Measurements from ENCODE around the gene MYOCD.

The MYOCD gene

DNA sequence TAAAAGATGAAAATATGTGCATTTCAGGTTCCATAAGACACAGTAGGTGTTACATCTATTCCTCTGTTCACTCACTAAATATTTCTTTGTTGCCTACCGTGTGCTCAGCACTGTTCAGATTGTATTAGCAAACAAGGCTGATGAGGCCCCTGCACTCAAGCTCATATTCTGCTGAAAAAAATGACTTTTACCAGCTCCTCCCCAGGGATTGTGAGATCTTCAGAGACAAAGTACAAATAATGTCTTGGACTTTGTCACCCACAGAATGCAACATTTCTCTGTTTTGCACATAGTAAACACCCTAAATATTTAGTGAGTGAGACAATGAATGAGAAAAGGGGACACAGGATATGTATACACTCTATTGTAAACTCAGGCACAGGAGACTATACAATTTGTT is 21.9 kb upstream of the MYOCD start:
- DNase-seq (ENCODE audit: low spot score) = no peak

DNA sequence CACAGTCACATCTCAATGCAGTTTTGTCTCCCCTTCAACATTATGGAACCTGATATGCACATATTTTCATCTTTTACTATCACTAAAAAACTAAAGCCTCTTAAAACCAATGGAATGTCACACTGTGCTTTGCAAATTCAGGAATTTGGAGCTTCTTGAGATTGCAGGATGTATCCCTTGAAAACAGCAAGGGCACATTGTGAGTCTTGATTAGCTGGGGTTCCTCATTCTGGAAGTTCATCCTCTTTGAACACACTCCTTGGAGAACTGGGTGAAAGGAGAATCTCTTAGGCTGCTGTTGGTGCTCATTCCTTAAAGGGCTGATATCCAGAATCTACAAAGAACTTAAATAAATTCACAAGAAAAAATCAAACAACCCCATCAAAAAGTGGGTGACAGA is 21.1 kb upstream of the MYOCD start:
- DNase-seq (ENCODE audit: low spot score) = no peak

DNA sequence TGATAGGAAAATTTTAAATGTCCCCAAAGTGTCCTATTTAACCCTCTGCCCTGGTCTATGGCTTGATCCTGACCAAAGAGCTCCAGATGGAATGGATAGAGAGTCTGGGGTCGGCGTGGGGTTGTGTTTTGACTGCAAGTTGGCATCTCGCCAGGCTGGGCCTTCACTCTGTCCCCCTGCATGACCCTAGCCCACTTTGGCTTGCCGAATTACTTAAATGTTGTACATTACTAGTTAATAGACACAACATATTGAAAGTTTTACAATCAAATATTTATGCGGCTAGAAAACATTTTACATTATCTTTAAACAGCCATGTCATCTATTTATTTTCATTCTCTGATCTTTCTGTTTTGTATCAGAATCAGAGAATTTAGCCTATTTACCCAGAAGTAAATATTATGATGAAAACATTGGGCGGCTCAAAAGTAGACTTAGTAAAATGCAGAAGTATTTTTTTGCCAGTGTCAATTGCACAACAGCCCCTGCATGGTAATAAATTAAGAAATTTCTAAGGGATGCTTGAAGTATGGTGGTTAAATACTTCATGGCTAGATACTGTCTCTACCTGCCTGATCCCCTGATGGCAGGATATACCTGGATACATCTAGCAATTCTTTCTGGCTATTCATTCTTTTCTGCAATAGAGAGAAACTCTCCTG is 18.8 kb upstream of the MYOCD start:
- no peak for DNase-seq (ENCODE audit: low spot score)

GRCh38 chr17:12648498-12648897 is 17.2 kb upstream of the MYOCD start:
- DNase-seq (ENCODE audit: low spot score) = no peak

- DNase-seq (ENCODE audit: low spot score) = no peak
These were observed 9.8 kb upstream of the MYOCD start for GRCh38 chr17:12655936-12656335.

GRCh38 chr17:12656354-12656753 is 9.3 kb upstream of the MYOCD start:
- DNase-seq (ENCODE audit: low spot score) = no peak

DNA sequence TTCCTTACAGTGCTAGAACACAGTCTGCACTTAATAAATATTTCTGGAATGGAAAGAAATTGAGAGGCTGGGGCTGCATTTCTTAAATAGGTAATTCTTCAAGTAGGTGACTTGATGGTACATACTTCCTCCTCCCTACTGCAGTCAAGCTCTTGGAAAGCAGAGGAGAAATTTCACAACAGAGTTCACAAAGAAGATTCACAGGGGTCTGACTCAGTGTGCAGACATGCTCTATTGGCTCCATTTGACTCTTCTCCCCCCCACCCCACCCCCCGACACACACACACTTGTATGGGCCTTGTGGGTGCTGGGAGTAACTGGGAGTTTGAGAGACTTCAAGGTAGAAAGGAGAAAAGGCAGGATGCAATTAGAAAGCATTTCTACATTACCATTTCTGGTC is 6.2 kb upstream of the MYOCD start:
- no peak for DNase-seq (ENCODE audit: low spot score)

GRCh38 chr17:12664252-12664651 is 1.4 kb upstream of the MYOCD start:
- no peak for DNase-seq (ENCODE audit: low spot score)

DNA sequence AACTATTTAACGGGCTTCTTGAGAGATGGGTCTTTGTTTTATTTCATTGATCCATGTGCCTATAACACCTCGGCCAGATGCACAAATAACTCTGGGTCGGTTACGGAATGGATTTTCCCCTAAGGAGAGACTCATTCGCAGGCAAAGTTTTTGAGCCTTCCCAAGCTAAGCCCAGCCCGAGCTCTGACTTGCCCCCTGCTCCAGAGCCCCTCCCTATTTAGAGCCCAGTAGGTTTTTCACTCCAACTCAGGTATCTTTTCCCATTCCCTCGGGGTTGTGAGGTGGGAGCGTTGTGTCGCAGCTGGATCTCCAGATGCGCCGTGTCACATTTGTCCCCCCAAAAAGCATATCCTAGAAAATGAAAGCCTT is 812 bp upstream of the MYOCD start:
- DNase-seq (ENCODE audit: low spot score) = no peak

DNA sequence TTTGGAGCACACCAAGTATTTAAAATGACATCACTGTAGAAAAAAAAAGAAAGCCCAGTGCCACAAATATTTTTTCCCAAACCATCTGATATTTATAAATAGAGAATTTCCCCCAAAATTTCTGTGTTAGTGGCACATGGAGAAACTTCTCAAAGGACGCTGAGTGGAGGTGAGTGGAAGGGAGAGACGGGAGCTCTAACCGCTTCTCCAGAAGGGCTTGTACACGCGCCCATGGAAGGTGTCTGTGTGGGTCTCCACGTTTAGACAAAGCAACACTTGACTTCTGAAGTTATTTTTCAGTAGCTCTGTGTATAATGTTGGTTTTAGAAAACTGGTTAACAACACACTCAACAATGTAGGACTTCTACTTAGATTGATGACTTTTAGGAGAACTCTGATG is 1.0 kb downstream of the MYOCD start:
- no peak for DNase-seq (ENCODE audit: low spot score)

DNA sequence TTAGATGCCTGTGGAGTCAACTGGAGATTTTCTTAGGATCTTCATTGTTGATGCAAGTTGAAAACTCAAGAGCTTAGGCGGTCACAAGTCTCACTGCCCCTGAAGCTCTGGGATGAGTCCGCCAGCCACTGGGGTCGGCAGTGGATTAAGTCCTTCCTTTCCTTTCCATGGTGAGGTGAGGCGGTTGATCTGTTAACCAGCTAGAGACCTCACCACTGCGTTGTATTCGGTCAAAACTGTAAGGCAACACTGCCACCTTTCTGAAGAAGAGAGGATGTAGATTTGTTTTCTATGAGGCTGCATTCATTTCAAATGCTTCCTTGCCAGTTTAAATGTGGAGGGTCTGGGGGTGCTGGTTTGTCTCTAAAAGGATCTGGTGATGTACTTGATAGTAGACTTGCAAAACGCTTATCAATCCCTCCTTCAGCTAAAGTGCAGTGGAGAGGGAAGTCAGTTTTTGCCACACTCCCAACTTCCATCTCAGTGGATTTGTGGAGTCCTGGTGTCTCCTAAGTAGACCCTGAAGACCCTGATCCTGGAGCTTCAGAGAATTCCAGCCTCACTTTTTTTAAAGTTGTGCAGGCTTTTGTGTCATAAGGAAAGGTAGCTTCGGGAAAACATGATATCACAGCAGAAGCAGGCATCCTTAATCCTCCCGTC is 1.7 kb downstream of the MYOCD start:
- peak; percentile 69 for DNase-seq (ENCODE audit: low spot score)

GRCh38 chr17:12671906-12672305 is 6.2 kb downstream of the MYOCD start:
- no peak for DNase-seq (ENCODE audit: low spot score)

GRCh38 chr17:12672947-12673346 is 7.3 kb downstream of the MYOCD start:
- DNase-seq (ENCODE audit: low spot score) = no peak

- no peak for DNase-seq (ENCODE audit: low spot score)
These were observed 8.1 kb downstream of the MYOCD start for GRCh38 chr17:12673788-12674187.

DNA sequence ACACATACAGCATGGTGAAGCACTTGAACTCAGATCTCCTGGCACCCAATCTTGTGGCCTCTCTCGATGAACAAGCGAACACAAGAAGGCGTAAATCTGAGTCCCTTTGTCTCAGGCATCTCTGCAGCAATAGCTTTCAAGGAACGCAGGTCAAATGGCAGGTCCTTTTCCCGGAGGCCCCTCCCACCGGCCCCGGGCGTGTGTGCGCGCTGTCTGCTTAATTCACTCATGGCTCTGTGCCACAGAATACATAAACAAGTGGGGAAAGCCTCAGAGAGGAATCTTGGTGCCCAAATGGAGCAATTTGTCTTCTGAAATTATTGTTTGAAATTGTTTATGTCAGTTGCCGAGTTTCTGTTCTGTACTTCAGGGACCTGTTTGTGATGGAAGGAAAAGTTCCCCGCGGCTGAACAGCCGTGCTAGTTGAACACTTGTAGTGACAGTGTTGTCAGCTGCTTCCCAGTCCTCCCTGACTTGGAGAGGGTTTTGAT is 14.8 kb downstream of the MYOCD start:
- no peak for DNase-seq (ENCODE audit: low spot score)

GRCh38 chr17:12680993-12681392 is 15.3 kb downstream of the MYOCD start:
- no peak for DNase-seq (ENCODE audit: low spot score)

- no peak for DNase-seq (ENCODE audit: low spot score)
These were observed 17.6 kb downstream of the MYOCD start for GRCh38 chr17:12683299-12683698.

DNA sequence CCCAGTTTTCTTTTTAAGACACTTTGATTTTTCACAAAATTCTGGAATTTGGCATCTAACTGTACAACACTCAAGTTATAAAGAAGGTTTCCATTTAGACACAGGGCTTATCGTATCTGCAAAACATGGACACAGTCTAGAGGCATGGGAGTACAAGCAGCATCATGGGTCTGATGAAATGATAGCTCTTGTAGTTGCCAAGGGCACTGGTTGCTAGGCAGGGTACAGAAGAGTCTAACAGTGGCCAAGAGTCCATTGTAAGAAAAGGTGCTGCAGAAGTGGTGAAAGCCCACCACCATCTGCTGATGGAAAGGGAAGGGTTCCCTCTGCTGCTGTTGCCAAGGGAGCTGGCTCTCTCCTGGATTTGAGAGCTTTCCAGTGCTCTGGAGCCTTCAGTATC is 20.8 kb downstream of the MYOCD start:
- no peak for DNase-seq (ENCODE audit: low spot score)

- no peak for DNase-seq (ENCODE audit: low spot score)
These were observed 22.7 kb downstream of the MYOCD start for GRCh38 chr17:12688382-12688781.

- DNase-seq (ENCODE audit: low spot score) = no peak
These were observed 25.5 kb downstream of the MYOCD start for GRCh38 chr17:12691173-12691572.

DNA sequence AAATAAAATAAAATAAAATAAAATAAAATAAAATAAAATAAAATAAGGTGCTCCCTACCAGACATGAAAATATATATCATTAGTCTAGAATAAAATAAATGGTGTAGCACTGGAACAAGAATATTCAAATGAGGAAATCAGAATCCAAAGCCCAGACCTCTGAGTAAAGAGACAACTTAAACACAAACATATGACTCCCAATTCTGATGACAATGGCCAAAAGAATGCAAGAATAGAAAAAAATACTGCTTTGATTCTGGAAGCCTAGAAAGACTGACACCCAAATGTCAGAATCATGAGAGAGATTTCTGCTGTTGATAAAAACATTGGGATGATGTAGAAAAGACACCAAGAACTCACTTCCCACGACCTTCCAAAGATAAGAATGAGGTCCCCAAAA is 27.9 kb downstream of the MYOCD start:
- no peak for DNase-seq (ENCODE audit: low spot score)

DNA sequence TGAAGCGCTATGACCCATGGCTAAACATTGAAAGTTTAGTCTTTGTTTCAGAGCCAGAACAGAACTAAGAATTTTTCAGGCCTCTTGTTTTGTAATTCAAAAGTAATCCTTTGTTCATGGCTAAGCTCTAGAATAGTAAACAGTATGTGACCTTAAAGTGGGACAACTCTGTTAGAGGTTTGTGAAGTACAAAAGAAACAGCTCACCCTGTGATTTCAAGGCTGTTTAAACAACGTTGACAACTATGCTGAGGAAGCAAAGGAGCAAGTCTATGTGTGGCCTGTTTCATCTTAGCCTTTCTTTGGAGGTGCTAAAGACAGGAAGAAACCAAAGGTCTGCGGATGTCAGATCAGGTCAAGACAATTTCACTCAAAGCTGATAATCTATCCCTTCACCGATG is 40.4 kb downstream of the MYOCD start:
- no peak for DNase-seq (ENCODE audit: low spot score)

DNA sequence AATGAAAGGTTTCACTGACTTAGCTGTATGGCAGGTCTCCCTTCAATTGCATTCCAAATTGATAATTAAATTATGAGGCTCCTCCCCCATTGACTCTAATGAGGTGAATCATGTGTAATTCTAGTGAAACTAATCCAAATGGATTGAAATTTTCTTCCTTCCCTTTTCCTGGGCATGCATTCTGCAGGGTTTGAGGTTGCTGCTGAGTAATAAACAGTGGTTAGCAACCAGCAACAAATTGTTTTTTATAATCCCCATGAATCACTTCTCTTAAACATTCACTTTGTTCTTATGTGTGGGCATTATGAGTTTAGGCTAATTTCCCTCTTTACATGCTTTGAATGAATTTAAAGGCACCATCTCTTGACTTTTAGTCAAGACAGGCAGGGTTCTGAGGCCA is 43.4 kb downstream of the MYOCD start:
- DNase-seq (ENCODE audit: low spot score) = no peak

DNA sequence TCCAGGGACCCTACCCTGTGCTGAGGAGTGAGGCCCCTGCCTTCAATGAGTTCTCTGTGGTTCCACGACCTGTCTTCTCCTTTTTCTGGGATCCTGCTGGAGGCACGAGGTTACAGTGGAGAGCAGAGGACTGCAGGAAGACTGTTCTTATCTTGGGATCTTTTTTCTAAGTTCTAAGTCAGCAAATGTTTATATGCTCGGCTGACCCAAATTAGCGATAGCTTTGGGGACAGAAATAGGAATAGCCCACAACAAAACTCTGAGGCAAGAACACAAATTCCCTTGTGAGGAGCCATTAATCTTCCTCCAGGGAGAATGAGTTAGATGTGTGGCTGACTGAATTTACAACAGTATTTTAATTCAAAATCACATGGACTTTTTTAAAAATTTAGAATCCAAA is 46.7 kb downstream of the MYOCD start:
- DNase-seq (ENCODE audit: low spot score) = no peak
